Measurements from ENCODE around the gene SMIM22. TPM values are rescaled to one million over a fixed set of nuclear protein-coding genes. Genes with fewer than 3 reads are reported as not detected.

SMIM22 gene
- total and polyA plus RNA-seq, 2 of the 8 experiments (the other 6 are each of a cell fraction or from before 2014, with no cell fraction given) = not detected

DNA sequence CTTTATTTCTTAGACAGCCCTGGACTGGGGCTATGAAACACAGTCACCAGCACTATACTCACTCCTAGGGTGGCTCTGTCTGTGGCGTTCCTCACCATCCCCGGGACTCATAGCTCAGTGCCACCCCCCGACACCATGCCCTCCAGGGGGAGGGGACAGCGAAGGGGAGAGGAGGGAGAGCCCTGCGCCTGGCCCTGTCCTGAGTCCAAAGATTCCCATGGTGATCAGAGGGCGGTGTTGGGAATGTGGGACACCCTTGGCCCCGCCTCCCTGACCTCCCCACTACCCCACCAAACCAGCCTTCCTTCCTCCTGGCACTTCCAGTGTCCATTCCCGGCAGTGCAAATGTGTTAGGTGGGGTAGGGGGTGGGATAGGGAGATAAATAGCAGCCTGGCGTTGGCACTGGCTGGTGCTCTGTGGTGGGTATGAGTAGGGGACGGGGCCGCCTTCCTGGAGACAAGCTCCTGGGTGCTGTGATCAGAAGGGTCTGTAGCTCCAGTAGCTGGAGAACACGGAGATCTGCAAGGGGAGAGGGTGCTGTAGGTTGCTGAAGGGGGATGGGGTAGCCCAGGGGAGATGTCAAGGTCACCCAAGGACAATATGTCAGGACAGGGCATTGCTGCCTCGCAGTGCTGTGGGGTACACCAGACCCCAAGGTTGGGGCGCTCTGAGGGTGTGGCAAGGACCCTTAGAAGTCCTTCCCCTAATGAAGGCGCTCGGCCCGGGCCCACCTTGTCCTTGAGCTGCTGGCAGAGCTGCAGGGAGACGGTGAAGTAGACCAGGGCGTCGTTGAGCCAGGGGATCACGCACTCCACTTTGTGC, 2.0 kb downstream of the SMIM22 start:
- H2BK120ac ChIP-seq (replicated peaks; ENCODE audit: low read depth, low read length) = no peak overlapping the region
- H2BK15ac ChIP-seq (ENCODE audit: low read length) = no peak overlapping the region
- POLR2A ChIA-PET (ENCODE audit: partially characterized antibody) = interaction anchor here (0.7 to 1.6 kb wide), 2 partner anchors 11 to 12 kb away, joined by 4 read pairs; no protein-coding TSS in a partner anchor
- H2AFZ ChIP-seq (ENCODE audit: low read length) = no peak overlapping the region
- H4K20me1 ChIP-seq (replicated peaks in 1 of 2; ENCODE audit: control insufficient read depth in 1 of 2, insufficient read depth in 2 of 2, low read length in 2 of 2) = peaks cover 0 to 5% of the 10 kb centered on the region in 2 experiments
- peaks cover 0 to 14% (median 8%) of the 10 kb centered on the region in 4 experiments; a peak in 4 of 7 replicates for H3K4me1 ChIP-seq (replicated peaks in 1 of 4; ENCODE audit: control insufficient read depth in 3 of 4, insufficient read depth in 4 of 4, low read length in 3 of 4)
- no peaks in the 10 kb centered on the region for H3K79me1 ChIP-seq (ENCODE audit: low read depth, low read length)
- CTCF ChIA-PET (ENCODE audit: partially characterized antibody) = interaction anchor here (0.6 to 0.9 kb wide), 2 partner anchors 40 to 80 kb away, joined by 3 read pairs; no protein-coding TSS in a partner anchor
- H3K4me3 ChIP-seq (ENCODE audit: extremely low read depth in 1 of 4, insufficient read depth in 2 of 4, low read depth in 3 of 4, low read length in 4 of 4) = no peak overlapping the region
- H4K5ac ChIP-seq (ENCODE audit: insufficient read length, low read depth, low read length) = no peak overlapping the region
- H3K79me2 ChIP-seq (ENCODE audit: control insufficient read depth in 1 of 2, insufficient read depth in 2 of 2, low read length in 2 of 2) = no peaks in the 10 kb centered on the region
- TF ChIP-seq CHD1 (IDR thresholded peaks at IDR 0.05; ENCODE audit: low read depth, low read length) = no peak
- H3K36me3 ChIP-seq (ENCODE audit: control insufficient read depth in 2 of 4, insufficient read depth in 4 of 4, low read length in 3 of 4) = peaks cover 0 to 2% (median 0%) of the 10 kb centered on the region in 4 experiments; a peak in 3 of 8 replicates
- H3K23me2 ChIP-seq (ENCODE audit: low read depth, low read length) = peaks cover 8% of the 10 kb centered on the region; the same call in 1 of the 2 replicates
- no peak overlapping the region for H3K23ac ChIP-seq (ENCODE audit: insufficient read length)
- no peak overlapping the region for H3K4me2 ChIP-seq (ENCODE audit: insufficient read depth in 1 of 2, low read depth in 2 of 2, low read length in 2 of 2)
- no peak overlapping the region for H3K4ac ChIP-seq (replicated peaks; ENCODE audit: insufficient read length, low read depth, low read length)
- no peak overlapping the region for H3K56ac ChIP-seq (replicated peaks; ENCODE audit: insufficient read length, low read depth, low read length)
- H2BK20ac ChIP-seq (ENCODE audit: low read length) = no peak overlapping the region
- no peak overlapping the region for H2AK5ac ChIP-seq (ENCODE audit: low read depth, low read length)
- no peak overlapping the region for H3K14ac ChIP-seq (ENCODE audit: insufficient read length)
- WGBS, 2 experiments (ENCODE audit: extremely low coverage in 1 of 2, insufficient coverage in 1 of 2, insufficient read length in 1 of 2, insufficient replicate concordance in 2 of 2, low coverage in 1 of 2, low lambda C conversion rate in 2 of 2, missing lambda C conversion rate in 1 of 2) = 79% methylated on average over 21 of the region's 21 CpGs; no CpG with 5 or more reads in 1 of the 2 experiments
- H3K27me3 ChIP-seq (replicated peaks in 1 of 4; ENCODE audit: control insufficient read depth in 3 of 4, extremely low read depth in 1 of 4, insufficient read depth in 3 of 4, low read length in 3 of 4) = no peaks in the 10 kb centered on the region
- DNase-seq (ENCODE audit: low read depth in 1 of 2, low spot score in 2 of 2) (no peak), FAIRE-seq (no peak)
- no peak overlapping the region for H3K9ac ChIP-seq (replicated peaks in 1 of 4; ENCODE audit: extremely low read depth in 1 of 4, low read depth in 3 of 4, low read length in 3 of 4)
- H4K91ac ChIP-seq (replicated peaks; ENCODE audit: insufficient read length, low read length) = no peak overlapping the region
- no peak overlapping the region for H3K18ac ChIP-seq (ENCODE audit: extremely low read depth, low read length)
- H2BK5ac ChIP-seq (ENCODE audit: low read depth, low read length) = no peak overlapping the region
- no peak overlapping the region for H2BK12ac ChIP-seq (ENCODE audit: low read depth, low read length)
- H3K9me3 ChIP-seq (ENCODE audit: insufficient read depth in 2 of 2, low read depth in 1 of 2, low read length in 1 of 2) = no peaks in the 10 kb centered on the region
- H3K27ac ChIP-seq (ENCODE audit: low read depth, low read length) = no peak overlapping the region
- H4K8ac ChIP-seq (ENCODE audit: extremely low read depth, insufficient read depth, low read length) = no peak overlapping the region

All from H1 (cell line).